GM21447 (cell line): Measurements from ENCODE around the gene DNAJC7.
"Not testable (repeated sequence)": the region's sequence is repeated elsewhere in the genome, so short reads cannot be mapped to it uniquely, and the experiment has no call there.

Experiments used
- ATAC-seq: cut with Tn5 transposase; IDR thresholded peaks from one replicate; pipeline ENCODE4 v1.9.1; 2021; ENCODE audit not compliant: unreplicated experiment

DNAJC7 gene

DNA sequence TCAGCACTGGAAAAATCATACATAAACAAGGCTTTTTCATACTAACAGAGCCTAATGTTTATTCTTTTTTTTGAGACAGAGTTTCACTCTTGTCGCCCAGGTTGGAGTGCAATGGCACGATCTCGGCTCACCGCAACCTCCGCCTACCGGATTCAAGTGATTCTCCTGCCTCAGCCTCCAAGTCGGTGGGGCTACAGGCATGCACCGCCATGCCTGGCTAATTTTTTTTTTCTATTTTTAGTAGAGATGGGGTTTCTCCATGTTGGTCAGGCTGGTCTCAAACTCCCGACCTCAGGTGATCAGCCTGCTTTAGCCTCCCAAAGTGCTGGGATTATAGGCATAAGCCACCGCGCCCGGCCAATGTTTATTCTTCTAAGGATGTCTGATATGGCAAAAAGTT is 3.5 kb downstream of the DNAJC7 start:
- not testable (repeated sequence) for ATAC-seq

DNA sequence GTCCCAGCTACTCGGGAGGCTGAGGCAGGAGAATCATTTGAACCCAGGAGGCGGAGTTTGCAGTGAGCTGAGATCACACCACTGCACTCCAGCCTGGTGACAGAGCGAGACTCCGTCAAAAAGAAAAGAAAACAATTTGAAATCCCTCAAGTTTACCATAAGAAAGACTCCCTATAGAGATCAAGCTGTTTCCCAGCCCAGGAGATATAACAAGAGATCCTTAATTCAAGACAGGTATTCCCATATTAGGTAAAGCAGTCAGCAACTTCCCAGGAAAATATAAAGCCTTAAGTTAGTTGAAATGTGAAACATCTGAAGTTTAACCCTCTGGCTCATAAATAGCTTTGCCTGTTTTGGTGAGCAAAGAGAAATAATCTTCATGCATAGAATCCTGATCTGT is 4.9 kb downstream of the DNAJC7 start:
- not testable (repeated sequence) for ATAC-seq

DNA sequence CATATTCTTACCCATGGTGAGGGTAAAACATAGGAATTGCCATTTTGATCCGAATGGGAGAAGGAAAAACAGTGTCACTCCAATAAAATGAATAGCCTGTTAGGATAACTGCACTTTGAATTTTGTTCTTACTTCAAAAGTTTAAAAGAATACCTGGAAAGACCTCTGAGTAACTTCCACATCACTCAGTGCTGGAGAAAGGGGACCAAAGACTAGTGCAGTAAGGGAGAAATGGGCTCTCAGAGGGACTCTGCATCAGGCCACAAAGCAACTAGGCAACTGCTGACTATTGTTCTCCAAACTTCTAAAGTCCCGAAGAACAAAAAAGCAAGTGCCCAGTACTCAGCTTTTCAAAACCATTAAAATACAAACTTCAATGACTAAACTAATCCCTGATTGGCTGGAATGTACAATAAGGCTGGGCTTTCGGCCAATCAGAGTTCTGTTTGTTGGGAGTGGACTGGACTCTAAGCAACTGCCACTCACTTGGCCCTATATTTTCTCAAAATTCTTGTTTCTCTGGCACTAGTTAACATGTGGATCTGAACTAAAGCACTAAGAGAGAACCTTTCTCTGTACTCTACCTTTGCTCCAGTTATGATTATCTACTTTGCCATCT is 6.2 kb downstream of the DNAJC7 start:
- ATAC-seq: no peak

DNA sequence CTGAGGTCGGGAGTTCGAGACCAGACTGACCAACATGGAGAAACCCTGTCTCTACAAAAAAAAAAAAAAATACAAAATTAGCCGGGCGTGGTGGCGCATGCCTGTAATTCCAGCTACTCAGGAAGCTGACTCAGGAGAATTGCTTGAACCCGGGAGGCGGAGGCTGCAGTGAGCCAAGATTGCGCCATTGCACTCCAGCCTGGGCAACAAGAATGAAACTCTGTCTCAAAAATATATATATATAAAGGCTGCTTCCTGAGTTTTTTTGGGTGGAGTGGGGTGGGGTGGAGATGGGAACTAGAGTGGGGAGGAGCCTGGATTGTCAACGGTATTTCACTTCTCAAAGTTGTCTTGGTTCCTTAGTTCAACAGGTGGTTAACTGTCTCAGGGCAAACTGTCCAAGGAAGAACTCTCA is 7.0 kb downstream of the DNAJC7 start:
- ATAC-seq: not testable (repeated sequence)

DNA sequence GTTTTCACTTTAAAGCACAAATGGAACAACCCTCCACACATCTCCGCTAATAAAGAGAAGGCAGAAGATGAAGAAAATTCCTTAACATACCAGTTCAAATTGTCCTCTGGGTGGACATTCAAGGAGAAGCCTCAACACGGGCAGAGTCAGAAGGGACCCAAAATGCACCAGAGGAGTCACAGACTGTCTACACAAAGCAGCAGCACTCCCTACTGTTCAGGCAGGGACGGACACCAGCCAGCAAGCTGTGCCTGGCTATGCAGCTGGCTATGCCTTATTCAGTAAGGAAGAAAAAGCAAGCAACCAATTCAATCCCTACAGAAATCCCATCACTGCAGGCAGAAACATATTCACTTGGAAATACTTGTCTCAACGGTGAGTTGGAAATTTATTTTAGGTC is 8.1 kb downstream of the DNAJC7 start:
- ATAC-seq: no peak

DNA sequence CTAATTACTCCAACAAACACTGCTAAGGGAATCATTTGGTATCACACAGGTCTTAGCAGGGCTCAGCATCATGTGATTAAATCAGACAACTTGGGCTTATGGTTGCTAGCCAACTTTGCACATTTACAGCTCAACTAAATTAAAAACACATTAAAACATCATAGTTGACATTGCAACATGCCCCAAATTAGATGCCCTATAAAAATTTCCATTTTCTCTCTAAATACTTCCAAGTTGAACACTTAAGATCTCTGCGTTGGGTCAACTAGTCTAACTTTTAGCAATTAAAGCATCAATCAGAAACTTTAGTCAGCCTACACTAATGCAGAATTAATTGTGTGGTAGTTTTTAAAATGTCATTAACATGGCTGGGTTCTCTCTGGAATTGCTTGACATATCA is 12.1 kb downstream of the DNAJC7 start:
- no peak for ATAC-seq

DNA sequence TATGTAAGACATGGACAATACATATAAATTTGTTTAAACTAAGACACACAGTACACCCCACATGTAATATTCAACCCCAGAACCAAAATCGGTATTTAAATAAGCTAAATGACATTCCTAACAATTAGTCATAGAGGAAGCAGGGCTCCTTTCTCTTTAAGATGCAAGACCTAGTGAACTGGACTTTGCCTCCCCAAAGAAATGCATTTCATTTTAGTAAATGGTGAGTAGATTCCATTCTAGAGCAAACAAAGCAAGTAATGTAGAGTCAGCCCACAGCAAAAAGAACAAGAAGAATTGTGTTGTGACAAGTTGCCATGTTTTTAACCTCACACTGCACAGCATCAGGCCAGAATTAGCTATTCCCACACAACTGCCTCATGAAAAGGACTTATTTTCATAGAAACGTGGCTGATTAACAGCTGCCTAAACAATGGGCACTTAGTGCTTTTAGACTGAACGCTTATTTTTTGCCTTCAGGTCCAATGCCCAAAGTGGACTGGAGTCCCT is 14.4 kb downstream of the DNAJC7 start:
- no peak for ATAC-seq

DNA sequence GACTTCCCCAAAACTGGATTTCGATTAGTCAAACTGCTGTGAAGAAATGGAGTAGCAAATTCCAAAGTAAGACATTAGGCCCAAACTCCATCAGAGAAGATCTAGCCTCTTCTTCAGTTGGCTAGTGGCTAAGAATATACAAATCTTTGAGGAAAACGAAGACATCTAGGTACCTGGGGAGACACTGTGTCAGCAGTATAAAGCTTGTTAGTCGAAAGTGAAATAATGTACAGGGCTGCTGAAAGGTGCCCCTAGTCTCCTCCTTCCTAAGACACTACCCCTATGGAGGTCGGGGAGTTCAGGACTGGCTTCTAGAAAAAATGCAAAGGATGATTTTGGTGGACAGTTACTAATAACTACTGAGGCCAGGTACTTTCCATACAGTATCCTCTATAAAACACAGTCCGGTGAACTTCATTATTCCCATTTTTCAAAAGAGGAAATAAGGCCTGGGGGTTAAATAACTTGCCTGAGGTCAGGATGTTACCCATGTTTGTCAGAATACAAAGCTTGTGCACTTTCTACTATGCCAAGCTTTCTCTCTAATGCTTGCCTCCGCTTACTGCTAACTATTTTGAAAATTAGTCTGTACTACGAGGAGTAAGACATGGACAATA is 15.0 kb downstream of the DNAJC7 start:
- ATAC-seq: no peak

DNA sequence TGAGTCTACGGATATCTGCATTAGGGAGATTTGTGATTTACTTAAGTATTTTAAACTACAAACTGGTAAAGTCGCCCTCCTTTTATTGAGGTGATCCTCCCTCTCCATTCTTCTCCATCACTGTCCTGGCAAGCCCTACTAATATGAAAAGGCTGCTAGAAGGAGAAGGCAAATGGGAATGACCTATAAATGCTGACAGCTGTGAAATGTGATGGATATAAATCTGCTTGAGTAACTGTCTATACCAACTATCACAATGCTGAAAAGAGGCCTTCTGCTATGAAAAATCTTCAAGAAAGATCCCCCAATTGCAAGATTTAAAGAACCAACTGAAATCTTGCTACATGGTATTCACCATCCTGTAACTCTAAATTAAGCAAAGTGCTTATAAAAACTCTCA is 15.5 kb downstream of the DNAJC7 start:
- no peak for ATAC-seq

DNA sequence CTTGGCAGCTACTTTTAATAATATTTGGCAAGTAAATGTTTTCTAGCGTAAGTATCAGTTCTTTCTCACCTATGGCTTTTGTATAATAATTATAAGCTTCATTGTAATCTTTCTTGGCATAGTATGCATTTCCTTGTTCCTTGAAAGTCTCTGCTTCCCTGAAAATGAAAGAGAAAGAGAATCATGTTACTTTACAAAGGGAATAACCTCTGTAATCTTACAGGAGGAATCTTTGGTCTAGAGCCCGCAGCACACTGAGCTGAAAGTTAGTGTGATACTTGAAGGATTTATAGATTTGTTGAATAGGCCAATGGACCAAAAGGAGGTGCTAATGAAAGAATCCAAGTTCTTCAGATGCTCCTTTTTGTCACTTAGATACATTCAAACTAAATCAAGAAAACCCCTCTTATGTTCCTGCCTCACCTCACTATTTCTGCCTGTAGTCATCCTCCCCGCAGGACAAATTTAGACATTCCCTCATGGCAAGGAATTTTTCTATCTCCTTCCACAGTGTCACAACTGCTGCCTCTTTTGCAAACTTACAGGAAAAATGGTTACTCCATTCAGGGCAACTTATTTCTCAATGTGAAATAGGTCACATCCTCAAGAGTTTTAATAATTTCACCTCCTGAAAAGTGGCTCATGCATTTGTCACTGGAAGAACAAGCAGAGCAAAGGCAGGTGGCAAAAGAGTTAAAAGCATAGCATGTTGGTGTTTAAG is 16.7 kb downstream of the DNAJC7 start:
- ATAC-seq: no peak

DNA sequence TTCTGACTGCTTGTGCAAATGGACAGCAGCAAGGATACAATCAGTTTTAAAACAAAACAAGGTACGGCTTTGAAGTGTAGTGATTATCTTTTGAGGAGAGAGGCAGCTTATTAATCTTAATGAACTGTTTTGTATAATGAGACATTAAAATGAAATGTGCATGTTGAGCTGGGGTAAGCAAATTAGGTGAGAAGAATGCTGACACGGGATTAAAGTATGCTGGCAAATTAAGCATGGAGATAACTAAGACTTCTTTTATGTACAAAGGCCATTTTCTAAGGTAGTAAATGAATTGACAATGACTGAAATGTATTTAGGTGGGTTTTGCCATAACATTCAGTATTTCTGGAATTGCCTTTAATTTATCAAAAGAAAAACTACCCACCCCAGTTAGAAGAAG is 18.7 kb downstream of the DNAJC7 start:
- no peak for ATAC-seq

DNA sequence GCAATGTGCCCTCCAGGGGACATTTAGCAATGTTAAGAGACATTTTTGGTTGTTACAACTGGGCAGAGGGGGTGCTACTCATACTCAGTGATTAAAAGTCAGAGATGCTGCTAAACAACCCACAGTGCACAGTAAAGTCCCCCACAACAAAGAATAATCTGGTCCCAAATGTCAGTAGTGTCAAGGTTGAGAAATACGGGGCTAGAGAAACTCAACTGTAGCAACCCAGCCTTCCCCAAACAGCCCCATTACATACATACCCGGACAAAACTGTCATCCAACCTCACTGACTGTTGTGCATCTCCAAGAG is 20.4 kb downstream of the DNAJC7 start:
- ATAC-seq: no peak

DNA sequence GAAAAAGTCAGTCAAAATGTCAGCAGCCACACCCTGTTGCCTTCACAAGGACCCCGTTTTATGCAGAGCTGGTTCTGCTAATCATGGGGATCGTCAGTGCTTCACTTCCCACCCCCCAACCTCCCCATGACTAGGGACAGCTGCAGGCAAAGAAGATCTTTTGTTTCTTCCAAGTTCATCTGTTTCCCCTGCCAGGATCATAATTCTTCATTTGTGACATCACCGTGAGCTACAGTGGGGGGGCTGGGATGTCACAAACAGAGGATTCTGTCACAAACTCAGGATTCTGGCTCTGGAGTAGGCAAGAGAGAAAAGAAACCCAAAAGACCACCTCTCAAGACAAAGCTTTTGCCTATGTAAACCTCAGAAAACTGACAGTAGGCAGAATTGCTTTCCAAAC is 24.7 kb downstream of the DNAJC7 start:
- no peak for ATAC-seq

DNA sequence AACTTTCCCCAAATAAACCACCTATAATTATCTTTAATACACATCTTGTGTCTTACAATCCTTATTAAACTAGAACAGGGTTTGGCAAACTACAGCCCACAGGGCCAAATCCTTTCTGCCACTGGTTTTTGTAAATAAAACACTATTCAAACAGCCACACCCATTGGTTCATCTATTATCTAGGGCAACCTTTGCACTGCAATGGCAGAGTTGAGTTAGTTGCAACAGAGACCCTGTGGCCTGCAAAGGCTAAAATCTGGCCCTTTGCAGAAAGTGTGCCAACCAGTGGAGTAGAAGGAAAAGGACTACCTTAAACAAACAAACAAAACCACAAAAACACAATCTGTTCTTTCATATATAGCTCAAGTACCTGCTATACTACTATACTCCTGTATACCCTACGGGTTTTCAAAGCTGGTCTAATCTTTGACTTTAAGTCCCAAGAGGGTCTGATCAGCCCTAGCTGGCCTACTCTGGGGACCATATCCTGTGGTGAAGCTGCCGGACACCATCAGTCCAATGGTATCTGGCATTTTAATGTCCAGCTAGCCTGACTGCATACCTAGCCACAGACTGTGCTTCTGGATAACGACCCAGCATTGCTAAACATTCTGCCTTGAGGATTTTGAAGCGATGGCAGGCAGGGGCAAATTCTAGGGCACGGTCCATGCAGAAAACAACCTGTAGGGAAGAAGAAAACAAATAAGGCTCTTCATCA is 27.4 kb downstream of the DNAJC7 start:
- no peak for ATAC-seq

DNA sequence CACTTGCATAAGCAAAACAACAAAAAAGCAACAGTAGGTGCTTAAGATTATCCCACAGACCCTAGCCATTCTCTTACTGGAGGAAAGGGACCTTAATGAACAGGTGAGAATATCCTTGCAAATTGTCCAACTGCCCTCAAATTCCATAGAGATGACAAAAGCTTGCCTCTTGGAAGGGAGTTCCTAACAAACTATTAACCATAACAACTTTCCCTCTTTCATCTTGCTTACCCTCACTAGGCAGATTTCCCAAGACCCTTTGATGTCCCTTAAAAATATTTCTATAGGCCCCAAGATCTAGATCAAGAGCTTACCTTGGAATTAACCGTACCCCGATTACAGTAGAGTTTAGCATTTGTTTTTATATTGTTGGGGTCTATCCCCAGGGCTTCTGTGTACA is 28.8 kb downstream of the DNAJC7 start:
- ATAC-seq: no peak

DNA sequence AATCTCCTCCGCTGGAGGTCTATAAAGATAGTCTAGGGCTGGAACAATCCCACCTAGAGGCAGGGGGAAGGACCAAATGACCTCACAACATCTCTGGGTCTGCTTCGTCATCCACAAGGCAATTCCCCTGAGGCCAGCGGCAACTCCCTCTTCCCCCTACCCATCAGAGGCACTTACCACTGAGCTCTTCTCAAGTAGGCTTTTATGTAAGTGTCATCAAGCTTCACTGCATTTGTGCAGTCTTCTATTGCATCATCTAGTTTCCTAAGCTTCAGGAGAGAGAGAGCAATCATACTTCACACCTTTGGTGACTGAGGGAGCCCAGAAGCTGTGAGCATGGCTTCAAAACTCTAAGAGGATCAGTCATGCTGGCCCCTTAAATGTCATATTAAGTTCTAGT is 29.6 kb downstream of the DNAJC7 start:
- no peak for ATAC-seq

DNA sequence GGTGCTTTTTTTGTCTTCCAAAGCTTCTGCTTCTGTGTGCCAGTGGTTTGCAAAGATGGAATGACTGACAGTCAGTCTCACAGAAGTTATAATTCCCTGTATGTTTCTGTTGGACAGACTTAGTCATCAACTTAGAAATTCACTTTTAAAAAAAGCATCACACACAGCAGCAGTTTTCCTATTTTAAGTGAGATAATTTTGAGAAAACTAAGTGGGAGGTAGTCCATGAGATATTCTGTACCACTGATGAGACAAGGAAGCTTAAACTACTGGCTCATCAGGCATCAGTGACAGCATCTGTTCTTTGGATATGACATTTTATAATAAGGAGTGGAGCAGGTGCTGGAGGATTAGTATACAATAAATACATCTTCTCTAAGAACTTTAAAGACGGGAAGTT is 30.6 kb downstream of the DNAJC7 start:
- ATAC-seq: no peak

DNA sequence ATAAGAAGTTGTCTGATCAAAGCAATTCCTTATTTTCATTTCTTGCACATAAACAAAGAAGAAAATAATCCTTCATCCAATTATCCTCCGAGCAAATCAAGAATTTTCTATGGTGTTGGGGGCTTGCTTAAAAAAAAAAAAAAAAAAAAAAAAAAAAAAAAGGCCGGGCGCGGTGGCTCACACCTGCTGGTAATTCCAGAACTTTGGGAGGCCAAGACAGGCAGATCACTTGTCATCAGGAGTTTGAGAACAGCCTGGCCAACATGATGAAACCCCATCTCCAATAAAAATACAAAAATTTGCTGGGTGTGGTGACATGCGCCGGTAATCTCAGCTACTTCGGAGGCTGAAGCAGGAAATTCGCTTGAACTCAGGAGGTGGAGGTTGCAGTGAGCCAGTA is 31.3 kb downstream of the DNAJC7 start:
- no peak for ATAC-seq

DNA sequence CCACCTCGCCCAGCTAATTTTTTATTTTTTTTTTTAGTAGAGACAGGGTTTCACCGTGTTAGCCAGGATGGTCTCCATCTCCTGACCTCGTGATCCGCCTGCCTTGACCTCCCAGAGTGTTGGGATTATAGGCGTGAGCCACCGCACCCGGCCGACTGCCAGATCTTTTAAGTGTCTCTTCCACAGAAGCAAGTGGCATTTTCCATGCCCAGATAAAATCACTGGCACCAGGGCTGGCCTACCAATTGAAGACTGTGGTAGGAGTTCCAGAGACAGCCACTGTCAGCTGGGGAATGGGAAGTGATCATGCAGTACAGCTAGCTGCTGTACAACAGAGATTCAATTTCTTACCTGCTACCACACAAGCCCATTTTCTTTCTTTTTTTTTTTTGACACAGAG is 32.8 kb downstream of the DNAJC7 start:
- ATAC-seq: no peak

DNA sequence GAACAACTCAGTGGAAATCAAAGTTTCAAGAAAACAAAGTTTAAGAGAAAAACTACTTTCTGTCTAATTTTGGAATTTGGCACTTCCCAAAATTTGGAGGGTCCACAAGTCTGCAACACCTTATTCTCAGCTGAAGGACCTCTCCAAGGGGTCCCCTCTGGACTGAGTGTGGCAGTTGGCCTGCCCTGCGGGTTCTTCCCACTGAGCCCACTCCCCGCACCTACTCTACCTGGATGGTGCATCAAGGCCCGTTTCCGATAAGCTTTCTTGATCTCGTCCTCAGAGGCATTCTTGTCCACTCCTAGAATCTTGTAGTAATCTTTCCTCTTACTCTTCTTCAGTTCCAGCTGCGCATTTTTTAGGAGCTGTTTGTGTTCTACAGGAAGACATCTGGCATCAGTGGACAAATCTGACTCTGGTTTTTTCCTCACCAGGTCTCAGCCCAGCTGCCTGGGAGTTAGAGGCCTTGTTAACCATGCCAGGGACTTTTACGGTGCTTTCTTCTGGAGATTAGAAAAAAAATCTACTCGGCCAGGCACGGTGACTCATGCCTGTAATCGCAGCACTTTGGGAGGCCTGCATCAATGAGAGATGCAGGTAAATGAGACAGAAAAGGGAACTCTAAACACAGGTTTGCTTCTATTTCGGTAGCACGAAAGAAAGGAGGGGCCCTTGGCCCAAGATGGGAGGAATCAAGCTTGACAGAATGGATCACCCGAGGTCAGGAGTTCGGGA is 35.0 kb downstream of the DNAJC7 start:
- ATAC-seq: no peak

DNA sequence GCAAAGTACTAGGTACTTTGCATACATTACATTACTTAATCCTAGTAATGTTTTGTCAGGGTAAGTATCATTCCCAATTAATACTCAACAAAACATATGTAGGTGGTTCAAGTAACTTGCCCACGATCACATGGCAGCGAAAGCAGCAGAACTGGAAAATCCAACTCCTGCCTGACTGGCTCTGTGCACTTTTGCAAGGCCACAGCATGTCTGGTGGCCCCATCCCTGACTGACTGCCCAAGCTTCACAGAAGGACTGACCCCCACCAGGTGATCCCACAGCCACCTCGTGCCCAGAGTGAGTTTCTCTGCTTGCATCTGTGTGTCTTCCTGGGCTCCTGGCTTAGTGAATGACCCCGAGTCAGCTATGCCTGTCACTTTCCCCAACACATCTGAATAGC is 39.2 kb downstream of the DNAJC7 start:
- no peak for ATAC-seq
